GM21529 (cell line): ENCODE data around the gene WNT5B.
"Not testable (repeated sequence)": the region's sequence is repeated elsewhere in the genome, so short reads cannot be mapped to it uniquely, and the experiment has no call there.

Experiments used
- ATAC-seq: cut with Tn5 transposase; IDR thresholded peaks from one replicate; pipeline ENCODE4 v1.9.1; 2021; ENCODE audit not compliant: unreplicated experiment

WNT5B gene

DNA sequence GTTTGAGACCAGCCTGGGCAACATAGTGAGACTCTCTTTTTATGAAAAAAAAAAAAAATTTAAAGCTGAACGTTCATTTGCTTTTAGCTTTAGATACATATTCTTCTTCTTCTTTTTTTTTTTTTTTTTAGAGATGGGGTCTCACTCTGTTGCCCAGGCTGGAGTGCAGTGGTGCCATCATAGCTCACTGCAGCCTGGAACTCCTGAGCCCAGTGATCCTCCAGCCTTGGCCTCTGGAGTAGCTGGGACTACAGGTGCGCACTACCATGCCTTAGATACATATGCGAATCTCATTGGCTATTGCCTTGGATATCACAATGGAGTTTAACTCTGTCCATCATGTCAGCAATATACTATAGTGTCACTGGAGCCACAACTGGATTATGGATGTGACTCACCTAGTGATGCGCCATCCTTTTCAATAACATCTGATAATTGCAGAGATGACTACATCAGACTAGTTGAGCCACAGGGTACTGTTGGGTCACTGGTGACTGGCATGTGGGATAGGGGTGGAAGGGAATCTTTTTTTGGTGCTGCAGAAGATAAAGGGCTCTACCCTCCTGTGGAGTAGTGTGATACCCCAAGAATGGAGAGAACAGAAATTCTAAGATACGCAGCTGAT lies 59.2 kb downstream of the WNT5B start:
- ATAC-seq, result no peak

DNA sequence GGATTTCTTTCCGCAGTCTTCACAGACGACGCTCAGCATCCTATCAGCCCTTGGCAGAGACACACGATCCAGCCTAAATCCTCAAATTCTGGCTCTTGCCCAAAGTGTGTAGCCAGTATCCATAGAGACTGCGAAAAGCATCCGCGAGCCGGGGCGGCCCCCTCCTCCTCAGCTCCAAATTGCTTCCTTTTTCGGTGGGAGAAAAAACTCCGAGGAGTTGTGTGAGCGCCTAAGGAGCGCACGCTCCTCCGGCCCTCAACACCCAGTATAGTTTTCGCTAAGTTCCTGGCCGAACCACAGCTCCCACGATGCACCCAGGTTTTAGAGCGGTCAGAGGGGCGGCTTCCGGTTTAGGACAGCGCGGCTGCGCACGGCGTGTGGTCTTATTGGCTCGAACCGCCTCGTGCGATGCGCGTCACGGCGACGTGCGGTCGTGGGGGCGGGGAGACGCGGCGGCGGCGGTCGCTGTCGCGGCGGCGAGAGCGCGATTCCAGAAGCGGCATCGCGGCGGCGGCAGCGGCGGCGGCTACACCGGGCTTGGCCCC lies 61.6 kb downstream of the WNT5B start, which contains the start of gene ADIPOR2:
Gene ADIPOR2 (plus strand): TSS at position 493 of the 545 bp plus-strand sequence. CDS start 63,274 bp downstream, outside the sequence.
- ATAC-seq, result peak; percentile 94

DNA sequence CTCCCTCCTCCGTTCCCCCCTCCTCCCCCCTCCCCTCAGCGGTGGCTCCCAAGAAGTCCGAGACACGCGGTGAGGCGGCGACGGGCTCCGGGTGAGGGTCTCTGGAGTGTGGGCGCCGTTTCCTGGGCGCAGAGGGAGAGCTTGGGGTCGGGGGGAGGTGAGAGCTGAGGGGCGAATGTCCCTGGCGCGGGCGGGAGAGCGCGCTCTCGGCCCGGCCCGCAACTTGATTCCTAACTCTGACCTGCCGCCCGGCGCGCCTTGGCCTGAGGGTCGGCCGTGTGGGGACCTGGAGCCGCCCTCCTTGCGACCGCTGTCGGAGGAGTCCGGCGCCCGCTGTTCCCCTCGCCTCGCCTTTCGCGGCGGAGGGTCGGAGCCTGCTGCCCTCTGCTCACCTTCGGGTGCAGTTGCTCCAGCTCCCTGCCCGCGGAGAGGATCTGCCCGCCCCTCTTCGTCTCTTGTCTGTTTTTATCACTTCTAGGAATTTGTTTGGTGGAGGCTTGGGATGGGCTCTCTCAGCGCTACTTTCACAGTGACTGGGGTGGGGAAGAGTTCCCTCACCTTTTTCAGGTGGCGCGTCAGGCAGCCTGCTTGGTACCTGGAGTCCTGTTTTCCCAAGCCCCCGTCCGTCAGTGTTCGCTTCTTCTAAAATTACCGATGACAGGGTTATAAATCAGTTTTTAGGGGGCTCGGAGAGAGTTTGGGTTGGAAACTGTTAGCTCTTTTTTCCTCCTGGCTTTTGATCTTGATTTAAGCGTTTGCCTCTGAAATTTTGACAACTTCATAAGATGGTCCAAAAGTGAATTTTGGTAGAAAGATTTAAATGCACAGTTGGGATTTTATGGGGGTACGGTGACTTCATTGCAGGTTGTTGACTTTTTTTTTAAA lies 62.3 kb downstream of the WNT5B start:
- ATAC-seq, result peak; percentile 40

GRCh38 chr12:1692226-1692625 lies 63.2 kb downstream of the WNT5B start:
- ATAC-seq, result no peak

GRCh38 chr12:1692895-1693610 lies 64.0 kb downstream of the WNT5B start:
- no peak for ATAC-seq

DNA sequence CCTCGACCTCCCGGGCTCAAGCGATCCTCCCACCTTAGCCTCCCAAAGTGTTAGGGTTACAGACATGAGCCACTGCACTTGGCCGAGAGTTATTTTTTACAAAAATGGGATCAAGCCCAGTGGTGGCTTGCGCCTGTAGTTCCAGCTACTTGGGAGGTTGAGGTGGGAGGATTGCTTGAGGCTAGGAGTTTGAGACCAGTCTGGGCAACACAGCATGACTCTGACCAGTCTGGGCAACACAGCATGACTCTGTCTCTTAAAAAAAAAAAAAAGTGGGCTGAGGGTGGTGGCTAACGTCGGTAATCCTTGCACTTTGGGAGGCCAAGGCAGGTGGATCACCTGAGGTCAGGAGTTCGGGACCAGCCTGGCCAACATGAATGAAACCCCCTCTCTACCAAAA lies 66.1 kb downstream of the WNT5B start:
- not testable (repeated sequence) for ATAC-seq

DNA sequence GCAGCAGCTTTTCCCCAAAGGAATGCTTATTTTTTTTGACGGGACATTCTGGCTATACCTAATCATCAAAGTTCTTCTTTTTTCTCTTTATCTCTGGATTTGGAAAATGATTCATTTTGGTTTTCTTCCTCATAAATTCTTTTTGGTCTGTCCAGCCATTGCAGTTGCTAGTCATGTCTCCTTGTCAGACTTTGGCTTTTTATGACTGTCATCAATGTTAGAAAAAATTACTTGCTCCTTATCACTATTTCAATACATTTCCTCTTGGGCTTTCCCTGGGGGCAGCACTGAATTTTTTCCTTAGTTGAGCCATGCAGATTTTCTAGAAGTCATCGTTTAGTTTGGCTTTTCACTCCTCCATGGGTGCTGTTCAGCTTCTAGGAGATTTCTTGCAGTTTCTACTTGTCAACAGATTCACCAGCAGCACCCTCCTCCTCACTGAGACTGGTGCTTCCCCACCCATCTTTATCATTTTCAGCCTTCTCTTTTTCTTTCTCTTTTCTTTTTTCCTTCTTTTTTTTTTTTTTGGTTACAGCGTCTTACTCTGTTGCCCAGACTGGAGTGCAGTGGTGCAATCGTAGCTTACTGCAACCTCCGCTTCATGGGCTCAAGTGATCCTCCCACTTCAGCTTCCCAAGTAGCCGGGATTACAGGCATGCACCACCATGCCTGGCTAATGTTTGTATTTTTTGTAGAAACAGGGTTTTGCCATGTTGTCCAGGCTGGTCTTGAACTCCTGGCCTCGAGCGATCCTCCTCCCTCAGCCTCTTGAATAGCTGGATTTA lies 67.0 kb downstream of the WNT5B start:
- ATAC-seq, result no peak

GRCh38 chr12:1696800-1697199 lies 67.8 kb downstream of the WNT5B start:
- ATAC-seq, result no peak
